ENCODE data around the gene SPSB4. TPM values are rescaled to one million over a fixed set of nuclear protein-coding genes. Genes with fewer than 3 reads are reported as not detected.

The SPSB4 gene
- total RNA-seq, 2 donors from 2014 or later: not detected

- no peak overlapping the region for H3K27ac Mint-ChIP-seq
- H3K4me3 Mint-ChIP-seq: no peak overlapping the region
- peaks cover 5% of the 10 kb centered on the region for H3K4me1 Mint-ChIP-seq (ENCODE audit: low read depth)
- DNase-seq (no peak), ATAC-seq (replicated peaks in 1 of 2) (no peak)
- H3K9me3 Mint-ChIP-seq: no peaks in the 10 kb centered on the region
- H3K36me3 Mint-ChIP-seq (ENCODE audit: insufficient read depth in 2 of 2): no peaks in the 10 kb centered on the region
- H3K27me3 Mint-ChIP-seq (ENCODE audit: low read depth): peaks cover 13% of the 10 kb centered on the region
Observed at GRCh38 chr3:141126661-141127343, 75.7 kb downstream of the SPSB4 start.

GRCh38 chr3:141127344-141128125, 76.4 kb downstream of the SPSB4 start:
- Mint-ChIP-seq H3K36me3 (ENCODE audit: insufficient read depth in 2 of 2) (no peaks in the 10 kb centered on the region), H3K27me3 (ENCODE audit: low read depth) (peaks cover 11% of the 10 kb centered on the region), H3K9me3 (no peaks in the 10 kb centered on the region), H3K27ac (no peak overlapping the region), H3K4me3 (no peak overlapping the region), H3K4me1 (ENCODE audit: low read depth) (peaks cover 5% of the 10 kb centered on the region)
- no peak for DNase-seq
- no peak for ATAC-seq (replicated peaks in 1 of 2)

- no peaks in the 10 kb centered on the region for H3K36me3 Mint-ChIP-seq (ENCODE audit: insufficient read depth in 2 of 2)
- peaks cover 11% of the 10 kb centered on the region for H3K27me3 Mint-ChIP-seq (ENCODE audit: low read depth)
- H3K27ac Mint-ChIP-seq: no peak overlapping the region
- ATAC-seq (replicated peaks in 1 of 2) (no peak), DNase-seq (no peak)
- peaks cover 5% of the 10 kb centered on the region for H3K4me1 Mint-ChIP-seq (ENCODE audit: low read depth)
- H3K4me3 Mint-ChIP-seq: no peak overlapping the region
- no peaks in the 10 kb centered on the region for H3K9me3 Mint-ChIP-seq
Observed at GRCh38 chr3:141128126-141128777, 77.1 kb downstream of the SPSB4 start.

- Mint-ChIP-seq H3K27ac (no peak overlapping the region), H3K9me3 (no peaks in the 10 kb centered on the region), H3K4me3 (no peak overlapping the region), H3K36me3 (ENCODE audit: insufficient read depth in 2 of 2) (no peaks in the 10 kb centered on the region), H3K27me3 (ENCODE audit: low read depth) (peaks cover 8% of the 10 kb centered on the region), H3K4me1 (ENCODE audit: low read depth) (peaks cover 5% of the 10 kb centered on the region)
- DNase-seq (no peak), ATAC-seq (replicated peaks in 1 of 2) (no peak)
Observed at GRCh38 chr3:141129049-141129448, 77.9 kb downstream of the SPSB4 start.

- no peak overlapping the region for H3K4me3 Mint-ChIP-seq
- peaks cover 2% of the 10 kb centered on the region for H3K27me3 Mint-ChIP-seq (ENCODE audit: low read depth)
- no peak for ATAC-seq (replicated peaks in 1 of 2)
- H3K4me1 Mint-ChIP-seq (ENCODE audit: low read depth): peaks cover 5% of the 10 kb centered on the region
- no peaks in the 10 kb centered on the region for H3K9me3 Mint-ChIP-seq
- no peak overlapping the region for H3K27ac Mint-ChIP-seq
- DNase-seq: no peak
- no peaks in the 10 kb centered on the region for H3K36me3 Mint-ChIP-seq (ENCODE audit: insufficient read depth in 2 of 2)
Observed at GRCh38 chr3:141129541-141130011, 78.4 kb downstream of the SPSB4 start.

GRCh38 chr3:141143517-141143916, 92.4 kb downstream of the SPSB4 start:
- DNase-seq: no peak
- Mint-ChIP-seq H3K27ac (no peak overlapping the region), H3K4me1 (ENCODE audit: low read depth) (no peaks in the 10 kb centered on the region), H3K4me3 (no peak overlapping the region), H3K36me3 (ENCODE audit: insufficient read depth in 2 of 2) (peaks cover 7 to 10% of the 10 kb centered on the region in 2 donors), H3K9me3 (peaks cover 9 to 12% of the 10 kb centered on the region in 2 donors), H3K27me3 (ENCODE audit: low read depth) (peaks cover 11% of the 10 kb centered on the region)
- no peak for ATAC-seq (replicated peaks in 1 of 2)

- ATAC-seq (replicated peaks in 1 of 2) (no peak), DNase-seq (no peak)
- Mint-ChIP-seq H3K27me3 (ENCODE audit: low read depth) (peaks cover 10% of the 10 kb centered on the region), H3K4me3 (no peak overlapping the region), H3K27ac (no peak overlapping the region), H3K9me3 (peaks cover 6 to 7% of the 10 kb centered on the region in 2 donors), H3K4me1 (ENCODE audit: low read depth) (no peaks in the 10 kb centered on the region), H3K36me3 (ENCODE audit: insufficient read depth in 2 of 2) (peaks cover 5% of the 10 kb centered on the region in 2 donors)
Observed at GRCh38 chr3:141146979-141147470, 95.9 kb downstream of the SPSB4 start.

GRCh38 chr3:141147657-141148056, 96.5 kb downstream of the SPSB4 start:
- no peaks in the 10 kb centered on the region for H3K4me1 Mint-ChIP-seq (ENCODE audit: low read depth)
- peaks cover 10% of the 10 kb centered on the region for H3K27me3 Mint-ChIP-seq (ENCODE audit: low read depth)
- H3K27ac Mint-ChIP-seq: no peak overlapping the region
- ATAC-seq (replicated peaks in 1 of 2): no peak
- no peak for DNase-seq
- H3K36me3 Mint-ChIP-seq (ENCODE audit: insufficient read depth in 2 of 2): peaks cover 1 to 2% of the 10 kb centered on the region in 2 donors
- H3K4me3 Mint-ChIP-seq: no peak overlapping the region
- peaks cover 3 to 4% of the 10 kb centered on the region in 2 donors for H3K9me3 Mint-ChIP-seq

- Mint-ChIP-seq H3K36me3 (ENCODE audit: insufficient read depth in 2 of 2) (peaks cover 0 to 1% of the 10 kb centered on the region in 2 donors), H3K4me1 (ENCODE audit: low read depth) (no peaks in the 10 kb centered on the region), H3K27ac (no peak overlapping the region), H3K27me3 (ENCODE audit: low read depth) (peaks cover 10% of the 10 kb centered on the region), H3K4me3 (no peak overlapping the region), H3K9me3 (peaks cover under 1 to 4% of the 10 kb centered on the region in 2 donors)
- no peak for ATAC-seq (replicated peaks in 1 of 2)
- DNase-seq: no peak
Observed at GRCh38 chr3:141148169-141148568, 97.0 kb downstream of the SPSB4 start.

GRCh38 chr3:141148770-141149169, 97.6 kb downstream of the SPSB4 start:
- Mint-ChIP-seq H3K27ac (no peak overlapping the region), H3K4me3 (no peak overlapping the region), H3K9me3 (peaks cover 0 to 4% of the 10 kb centered on the region in 2 donors), H3K36me3 (ENCODE audit: insufficient read depth in 2 of 2) (peaks cover 0 to 1% of the 10 kb centered on the region in 2 donors), H3K27me3 (ENCODE audit: low read depth) (peaks cover 11% of the 10 kb centered on the region), H3K4me1 (ENCODE audit: low read depth) (no peaks in the 10 kb centered on the region)
- DNase-seq (no peak), ATAC-seq (replicated peaks in 1 of 2) (no peak)

GRCh38 chr3:141150081-141150830, 99.1 kb downstream of the SPSB4 start:
- Mint-ChIP-seq H3K27me3 (ENCODE audit: low read depth) (peaks cover 6% of the 10 kb centered on the region), H3K36me3 (ENCODE audit: insufficient read depth in 2 of 2) (no peaks in the 10 kb centered on the region), H3K4me3 (no peak overlapping the region), H3K27ac (no peak overlapping the region), H3K4me1 (ENCODE audit: low read depth) (no peaks in the 10 kb centered on the region), H3K9me3 (no peaks in the 10 kb centered on the region)
- ATAC-seq (replicated peaks in 1 of 2) (no peak), DNase-seq (no peak)

GRCh38 chr3:141150931-141151330, 99.8 kb downstream of the SPSB4 start:
- Mint-ChIP-seq H3K27me3 (ENCODE audit: low read depth) (peaks cover 6% of the 10 kb centered on the region), H3K27ac (no peak overlapping the region), H3K36me3 (ENCODE audit: insufficient read depth in 2 of 2) (no peaks in the 10 kb centered on the region), H3K4me3 (no peak overlapping the region), H3K9me3 (no peaks in the 10 kb centered on the region), H3K4me1 (ENCODE audit: low read depth) (no peaks in the 10 kb centered on the region)
- ATAC-seq (replicated peaks in 1 of 2) (no peak), DNase-seq (no peak)

All from activated T-cell treated with anti-CD3 and anti-CD28 coated beads, Interleukin-2, amount 50 U/mL, for 72 hours (primary cell).